ENCODE measurements around the gene NPAS4.
A peak's percentile ranks its signal among the peaks of the same experiment; 100 is the strongest.

The NPAS4 gene

GRCh38 chr11:66419825-66420224 is 1.0 kb upstream of the NPAS4 start:
- DNase-seq, result no peak
- Histone ChIP-seq H3K27ac (ENCODE audit: low read length) (no peak overlapping the region), H2AFZ (ENCODE audit: low read depth, low read length) (no peak overlapping the region), H3K9ac (ENCODE audit: low read depth, low read length) (no peak overlapping the region), H3K27me3 (ENCODE audit: insufficient read depth, low read length, poor library complexity) (no peaks in the 10 kb centered on the region), H3K79me2 (ENCODE audit: insufficient read depth, low read length) (no peaks in the 10 kb centered on the region), H3K36me3 (ENCODE audit: insufficient read depth, low read length) (no peaks in the 10 kb centered on the region), H3K4me1 (ENCODE audit: insufficient read depth, low read length) (no peaks in the 10 kb centered on the region), H4K20me1 (ENCODE audit: insufficient read depth, low read length) (peaks cover 42% of the 10 kb centered on the region), H3K4me2 (ENCODE audit: insufficient read depth, low read length) (no peak overlapping the region), H3K9me3 (ENCODE audit: insufficient read depth, low read length, severe bottlenecking) (no peaks in the 10 kb centered on the region), H3K4me3 (ENCODE audit: low read depth in 1 of 2, low read length in 2 of 2) (no peak overlapping the region)
- ATAC-seq (ENCODE audit: insufficient read depth, low read depth), result no peak
- no peak for TF ChIP-seq CTCF (IDR thresholded peaks at IDR 0.05; ENCODE audit: borderline replicate concordance, extremely low read depth, low read length, poor library complexity, severe bottlenecking)
- TF ChIP-seq EZH2 (IDR thresholded peaks at IDR 0.05; ENCODE audit: borderline replicate concordance, low read depth, low read length, severe bottlenecking), result no peak

DNA sequence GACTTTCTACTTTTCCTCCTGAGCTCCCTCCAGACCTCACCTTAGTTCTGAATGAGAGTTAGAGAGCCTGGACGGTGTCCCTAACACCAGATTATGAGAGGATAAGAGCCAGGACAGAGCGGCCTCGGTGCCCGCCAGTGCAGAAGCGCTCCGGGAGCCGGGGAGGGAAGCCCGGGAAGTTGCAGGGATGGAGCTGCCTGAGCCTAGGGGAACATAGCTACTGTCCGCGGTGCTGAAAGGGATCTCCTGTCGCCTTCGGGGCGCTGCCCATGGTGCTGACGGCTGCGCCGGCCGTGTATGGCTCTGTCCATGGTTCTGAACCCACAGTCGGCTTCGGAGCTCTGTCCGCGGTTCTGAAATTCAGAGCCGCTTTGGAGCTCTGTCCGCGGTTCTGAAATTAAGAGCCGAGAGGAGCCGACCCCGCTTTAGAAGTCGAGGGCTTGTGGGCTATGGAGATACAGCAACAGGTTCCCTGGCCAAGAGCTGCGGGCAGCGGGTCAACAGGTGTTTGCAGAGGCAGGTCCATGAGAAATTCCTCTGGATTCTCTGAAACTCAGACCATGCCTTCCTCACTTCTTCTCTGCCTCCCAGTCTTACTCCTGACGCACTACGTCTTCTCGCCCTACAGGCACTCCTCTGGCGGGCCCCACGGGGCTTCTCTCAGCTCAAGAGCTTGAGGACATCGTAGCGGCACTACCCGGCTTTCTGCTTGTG is 814 bp downstream of the NPAS4 start:
- Histone ChIP-seq H3K27me3 (ENCODE audit: insufficient read depth, low read length, poor library complexity) (no peaks in the 10 kb centered on the region), H3K36me3 (ENCODE audit: insufficient read depth, low read length) (no peaks in the 10 kb centered on the region), H3K4me2 (ENCODE audit: insufficient read depth, low read length) (no peak overlapping the region), H3K27ac (ENCODE audit: low read length) (no peak overlapping the region), H3K4me3 (ENCODE audit: low read depth in 1 of 2, low read length in 2 of 2) (no peak overlapping the region), H3K4me1 (ENCODE audit: insufficient read depth, low read length) (no peaks in the 10 kb centered on the region), H4K20me1 (ENCODE audit: insufficient read depth, low read length) (peaks cover 41% of the 10 kb centered on the region), H3K9ac (ENCODE audit: low read depth, low read length) (no peak overlapping the region), H2AFZ (ENCODE audit: low read depth, low read length) (no peak overlapping the region), H3K79me2 (ENCODE audit: insufficient read depth, low read length) (no peaks in the 10 kb centered on the region), H3K9me3 (ENCODE audit: insufficient read depth, low read length, severe bottlenecking) (no peaks in the 10 kb centered on the region)
- DNase-seq (peak; percentile 89), ATAC-seq (ENCODE audit: insufficient read depth, low read depth) (peak; percentile 84)
- TF ChIP-seq EZH2 (IDR thresholded peaks at IDR 0.05; ENCODE audit: borderline replicate concordance, low read depth, low read length, severe bottlenecking) (no peak), CTCF (IDR thresholded peaks at IDR 0.05; ENCODE audit: borderline replicate concordance, extremely low read depth, low read length, poor library complexity, severe bottlenecking) (no peak)

DNA sequence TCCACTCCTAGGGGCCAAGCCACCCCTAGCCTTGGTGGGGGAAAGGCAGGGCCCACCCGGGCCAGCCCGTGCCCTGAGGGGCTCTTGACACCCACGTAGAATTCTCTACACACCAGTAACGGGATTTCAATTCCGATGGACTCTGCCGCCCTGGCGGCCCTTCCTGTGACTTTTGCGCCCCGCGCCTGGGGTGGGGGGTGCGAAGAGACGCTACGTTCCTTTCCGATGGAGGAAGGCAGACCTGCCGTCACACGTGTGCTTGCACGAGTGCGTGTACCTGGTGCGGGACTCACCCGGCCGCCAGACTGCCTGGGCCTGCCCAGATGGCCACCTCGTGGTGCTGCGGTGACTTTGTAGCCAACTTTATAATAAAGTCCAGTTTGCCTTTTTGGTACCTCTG is 5.5 kb downstream of the NPAS4 start:
- no peaks in the 10 kb centered on the region for H3K79me2 ChIP-seq (ENCODE audit: insufficient read depth, low read length)
- peaks cover 23% of the 10 kb centered on the region for H4K20me1 ChIP-seq (ENCODE audit: insufficient read depth, low read length)
- H3K9me3 ChIP-seq (ENCODE audit: insufficient read depth, low read length, severe bottlenecking), result no peaks in the 10 kb centered on the region
- no peak for DNase-seq
- no peak overlapping the region for H2AFZ ChIP-seq (ENCODE audit: low read depth, low read length)
- no peak overlapping the region for H3K4me2 ChIP-seq (ENCODE audit: insufficient read depth, low read length)
- no peaks in the 10 kb centered on the region for H3K4me1 ChIP-seq (ENCODE audit: insufficient read depth, low read length)
- no peak overlapping the region for H3K27ac ChIP-seq (ENCODE audit: low read length)
- no peak for ATAC-seq (ENCODE audit: insufficient read depth, low read depth)
- no peak overlapping the region for H3K9ac ChIP-seq (ENCODE audit: low read depth, low read length)
- TF ChIP-seq CTCF (IDR thresholded peaks at IDR 0.05; ENCODE audit: borderline replicate concordance, extremely low read depth, low read length, poor library complexity, severe bottlenecking) (no peak), EZH2 (IDR thresholded peaks at IDR 0.05; ENCODE audit: borderline replicate concordance, low read depth, low read length, severe bottlenecking) (no peak)
- H3K27me3 ChIP-seq (ENCODE audit: insufficient read depth, low read length, poor library complexity), result no peaks in the 10 kb centered on the region
- no peaks in the 10 kb centered on the region for H3K36me3 ChIP-seq (ENCODE audit: insufficient read depth, low read length)
- H3K4me3 ChIP-seq (ENCODE audit: low read depth in 1 of 2, low read length in 2 of 2), result no peak overlapping the region
